Peyer's patch (tissue), 4 donors: ENCODE measurements around the gene KIRREL1.

Experiments
- CTCF ChIP-seq, 6 experiments: fragments of 450-650 bp in 4 of 6; fragments of 200-600 bp in 2 of 6; sonication (generic) in 1 of 6; IDR thresholded peaks; one replicate each; pipeline ENCODE4 v1.5.1; 2017 to 2019; ENCODE audit warnings: antibody characterized with exemption in 6 of 6, mild to moderate bottlenecking in 3 of 6, moderate library complexity in 1 of 6
- POLR2A ChIP-seq, 2 donors: fragments of 450-650 bp; IDR thresholded peaks; one replicate each; pipeline ENCODE4 v1.5.1; 2017; ENCODE audit warnings: antibody characterized with exemption in 2 of 2, mild to moderate bottlenecking in 2 of 2, moderate library complexity in 2 of 2

- TF ChIP-seq CTCF (IDR thresholded peaks at IDR 0.05), result no peak
- peak in 1 of 2 donors; percentile 59 for TF ChIP-seq POLR2A (IDR thresholded peaks at IDR 0.05)
Measured at GRCh38 chr1:157966031-157966537, 27.4 kb upstream of the KIRREL1 start.
